Ammon's horn (tissue), 1 donor: ENCODE measurements around the gene DENND2D.

Source experiments
- DNase-seq: peaks from one replicate; pipeline ENCODE4 v3.0.0-alpha.2; 2016; ENCODE audit warnings: low spot score

Gene DENND2D

GRCh38 chr1:111175349-111175748 lies 25.1 kb downstream of the DENND2D start:
- no peak for DNase-seq

- no peak for DNase-seq
These were observed 26.4 kb downstream of the DENND2D start for GRCh38 chr1:111174070-111174469.

GRCh38 chr1:111172463-111172862 lies 28.0 kb downstream of the DENND2D start:
- DNase-seq, result no peak

- DNase-seq, result no peak
These were observed 36.3 kb downstream of the DENND2D start for GRCh38 chr1:111164151-111164550.

- no peak for DNase-seq
These were observed 37.1 kb downstream of the DENND2D start for GRCh38 chr1:111163363-111163762.

GRCh38 chr1:111162488-111162880 lies 38.0 kb downstream of the DENND2D start:
- peak; percentile 2 for DNase-seq

- DNase-seq, result no peak
These were observed 38.5 kb downstream of the DENND2D start for GRCh38 chr1:111161843-111162487.

GRCh38 chr1:111157431-111157830 lies 43.0 kb downstream of the DENND2D start:
- DNase-seq, result no peak

GRCh38 chr1:111154021-111154999 lies 46.1 kb downstream of the DENND2D start:
- DNase-seq, result no peak

GRCh38 chr1:111151838-111152237 lies 48.6 kb downstream of the DENND2D start:
- DNase-seq, result no peak

GRCh38 chr1:111148376-111148881 lies 52.0 kb downstream of the DENND2D start:
- DNase-seq, result no peak

- no peak for DNase-seq
These were observed 52.5 kb downstream of the DENND2D start for GRCh38 chr1:111147948-111148347.

- DNase-seq, result no peak
These were observed 54.3 kb downstream of the DENND2D start for GRCh38 chr1:111145963-111146768.

GRCh38 chr1:111145542-111145941 lies 54.9 kb downstream of the DENND2D start:
- no peak for DNase-seq

GRCh38 chr1:111142356-111142975 lies 58.0 kb downstream of the DENND2D start:
- no peak for DNase-seq

- DNase-seq, result no peak
These were observed 58.9 kb downstream of the DENND2D start for GRCh38 chr1:111141245-111142220.

GRCh38 chr1:111140680-111140967 lies 59.8 kb downstream of the DENND2D start:
- peak; percentile 45 for DNase-seq

- peak; percentile 96 for DNase-seq
These were observed 60.3 kb downstream of the DENND2D start, which contains the start of the genes CEPT1 and DRAM2 for GRCh38 chr1:111139956-111140679. TSS of gene CEPT1 (plus strand) at chr1:111140223. CDS start at chr1:111147715, 7,492 bp downstream. TSS of gene DRAM2 (minus strand) at chr1:111140093. CDS start at chr1:111131554, 8,539 bp downstream.

GRCh38 chr1:111139324-111139955 lies 61.0 kb downstream of the DENND2D start:
- peak; percentile 56 for DNase-seq
